ENCODE measurements around the gene CFAP20DC.
"Not testable (repeated sequence)": the region's sequence is repeated elsewhere in the genome, so short reads cannot be mapped to it uniquely, and the experiment has no call there.

Gene CFAP20DC

GRCh38 chr3:59016930-59017616 is 32.8 kb downstream of the CFAP20DC start:
- no peak for DNase-seq

- no peak for DNase-seq
Observed at GRCh38 chr3:59013611-59014010, 36.2 kb downstream of the CFAP20DC start.

GRCh38 chr3:59006634-59007517 is 42.9 kb downstream of the CFAP20DC start:
- DNase-seq = no peak

GRCh38 chr3:59001675-59002074 is 48.1 kb downstream of the CFAP20DC start:
- no peak for DNase-seq

DNA sequence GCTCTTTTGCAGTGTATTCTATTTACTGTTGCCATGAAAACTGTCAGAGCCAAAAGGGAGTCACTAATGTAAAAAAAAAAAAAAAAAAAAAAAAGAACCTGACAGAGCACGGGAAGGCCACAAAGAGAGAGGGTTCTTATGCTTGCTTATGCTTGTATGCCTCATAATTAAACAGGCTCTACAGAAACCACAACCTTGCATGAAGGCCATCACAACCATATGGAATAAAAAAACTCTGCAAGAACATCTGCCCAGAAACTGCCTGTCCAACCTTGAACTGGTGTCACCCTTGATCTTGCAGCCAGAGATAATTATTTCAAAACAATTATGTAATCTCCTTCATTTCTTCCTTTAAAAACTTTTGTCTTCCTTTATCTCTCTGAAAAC is 50.1 kb downstream of the CFAP20DC start:
- no peak for DNase-seq

DNA sequence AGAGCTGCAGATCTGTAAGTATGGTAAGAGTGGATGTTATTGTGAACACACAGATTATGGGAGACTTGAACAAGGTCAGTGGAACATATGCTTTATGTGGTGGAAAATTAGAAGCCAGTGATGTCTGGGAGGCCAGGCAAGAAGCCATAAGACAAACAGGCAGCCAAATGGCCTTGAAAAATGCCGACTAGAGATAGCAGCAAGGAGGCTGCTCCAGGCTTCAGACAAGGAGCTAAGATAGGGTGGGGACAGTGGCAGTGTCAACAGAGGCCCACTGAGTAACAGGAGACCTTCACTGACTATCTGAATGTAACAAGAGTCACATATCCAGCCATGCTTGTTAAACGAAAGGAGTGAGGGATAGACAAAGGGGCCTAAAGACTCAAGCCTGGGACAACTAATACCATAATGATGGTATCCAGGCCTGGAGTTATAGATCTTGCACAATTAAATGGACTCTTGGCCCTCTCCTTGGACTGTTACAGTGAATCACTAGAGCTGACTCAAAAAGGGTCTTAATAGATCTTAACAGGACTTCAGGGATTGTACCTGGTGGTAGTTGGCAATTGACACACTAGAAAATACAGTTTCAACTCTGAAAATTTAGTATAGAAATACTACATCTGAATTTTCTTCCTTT is 50.6 kb downstream of the CFAP20DC start:
- no peak for DNase-seq

- no peak for DNase-seq
Observed at GRCh38 chr3:58998476-58999117, 51.2 kb downstream of the CFAP20DC start.

- DNase-seq = no peak
Observed at GRCh38 chr3:58996730-58997129, 53.1 kb downstream of the CFAP20DC start.

DNA sequence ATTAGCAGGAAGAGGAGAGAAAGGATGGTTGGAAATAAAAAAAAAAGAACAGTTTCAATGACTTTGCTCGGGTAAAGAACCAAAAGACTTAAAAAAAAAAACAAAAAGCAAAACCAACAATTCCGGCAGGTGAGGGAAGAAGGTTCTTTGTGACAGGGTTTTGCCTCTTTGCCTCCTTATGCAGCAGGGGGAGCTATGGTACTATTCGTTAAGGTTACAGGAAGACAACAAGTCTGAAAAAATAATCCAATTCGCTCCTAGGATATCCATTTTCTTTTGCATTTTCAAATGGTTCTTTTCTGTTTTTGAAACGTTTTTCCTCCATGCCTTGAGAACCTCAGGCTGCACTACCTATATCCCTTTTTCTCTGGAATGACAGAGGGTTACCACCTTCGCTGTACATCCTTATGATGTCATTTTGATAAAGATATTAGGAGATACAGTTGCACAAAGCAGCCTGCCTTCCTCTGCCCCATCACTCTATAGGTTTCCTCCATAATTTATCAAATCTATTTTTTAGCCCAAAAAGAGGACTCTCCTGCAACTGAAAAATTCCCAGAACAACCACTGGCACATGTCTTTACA is 55.0 kb downstream of the CFAP20DC start:
- DNase-seq = no peak

DNA sequence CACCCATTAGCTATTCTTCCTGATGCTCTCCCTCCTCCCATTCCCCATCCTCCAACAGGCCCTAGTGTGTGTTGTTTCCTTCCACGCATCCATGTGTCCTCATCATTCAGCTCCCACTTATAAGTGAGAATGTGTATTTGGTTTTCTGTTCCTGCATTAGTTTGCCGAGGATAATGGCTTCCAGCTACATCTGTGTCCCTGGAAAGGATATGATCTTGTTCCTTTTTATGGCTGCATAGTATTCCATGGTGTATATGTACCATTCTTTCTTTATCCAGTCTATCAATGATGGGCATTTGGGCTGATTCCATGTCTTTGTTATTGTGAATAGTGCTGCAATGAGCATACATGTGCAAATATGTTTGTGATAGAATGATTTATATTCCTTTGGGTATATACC is 56.3 kb downstream of the CFAP20DC start:
- no peak for DNase-seq

DNA sequence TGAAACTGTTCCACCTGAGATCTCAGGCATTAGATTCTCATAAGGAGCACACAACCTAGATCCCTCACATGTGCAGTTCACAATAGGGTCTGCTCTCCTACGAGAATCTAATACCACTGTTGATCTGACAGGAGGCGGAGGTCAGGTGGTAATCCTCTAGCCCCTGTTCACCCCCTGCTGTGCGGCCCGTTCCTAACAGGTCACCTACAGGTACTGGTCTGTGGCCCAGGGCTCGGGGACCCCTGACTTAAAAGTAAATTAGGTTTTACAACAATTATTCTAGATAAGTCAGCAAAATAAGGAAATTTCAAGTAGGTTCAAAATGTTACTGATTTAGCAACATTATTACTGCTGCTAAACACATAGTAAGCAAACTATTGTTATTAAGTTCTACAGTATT is 58.2 kb downstream of the CFAP20DC start:
- DNase-seq = no peak

DNA sequence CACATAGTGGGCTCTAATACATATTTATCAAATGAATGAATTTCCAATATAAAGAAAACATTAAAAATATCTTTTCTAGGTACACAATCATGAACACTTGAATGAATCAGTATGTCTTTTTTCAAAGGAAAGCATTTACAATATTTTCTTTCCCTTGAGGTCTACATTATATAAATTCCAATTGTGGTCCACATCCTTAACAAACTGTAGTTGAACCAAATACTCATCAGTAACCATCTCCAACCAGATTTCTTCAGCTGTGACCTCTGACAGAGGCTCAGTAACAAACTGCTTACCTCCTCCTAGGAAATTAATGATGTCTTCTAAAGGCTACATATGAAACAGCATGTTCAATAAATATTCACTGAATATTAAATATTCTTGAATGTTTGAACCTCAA is 58.8 kb downstream of the CFAP20DC start:
- DNase-seq = no peak

DNA sequence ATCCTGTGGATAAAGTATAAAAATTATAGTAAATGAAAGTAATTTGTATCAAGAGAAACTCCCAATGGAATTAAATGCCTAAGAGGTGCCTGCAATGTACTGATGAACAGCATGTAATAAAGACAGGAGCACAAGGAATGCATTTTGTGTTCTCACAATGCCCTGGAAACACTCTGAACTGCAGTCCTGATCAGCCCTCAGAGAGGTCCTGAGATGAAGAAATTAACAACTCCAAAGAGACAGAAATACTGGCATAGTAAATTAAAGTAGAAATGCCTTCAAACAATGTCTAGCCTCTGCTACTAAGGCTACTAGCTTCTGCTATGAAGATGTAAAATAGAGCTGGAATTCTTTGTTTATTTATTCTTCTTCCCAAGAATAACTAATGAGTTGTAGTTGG is 59.9 kb downstream of the CFAP20DC start:
- DNase-seq = no peak

DNA sequence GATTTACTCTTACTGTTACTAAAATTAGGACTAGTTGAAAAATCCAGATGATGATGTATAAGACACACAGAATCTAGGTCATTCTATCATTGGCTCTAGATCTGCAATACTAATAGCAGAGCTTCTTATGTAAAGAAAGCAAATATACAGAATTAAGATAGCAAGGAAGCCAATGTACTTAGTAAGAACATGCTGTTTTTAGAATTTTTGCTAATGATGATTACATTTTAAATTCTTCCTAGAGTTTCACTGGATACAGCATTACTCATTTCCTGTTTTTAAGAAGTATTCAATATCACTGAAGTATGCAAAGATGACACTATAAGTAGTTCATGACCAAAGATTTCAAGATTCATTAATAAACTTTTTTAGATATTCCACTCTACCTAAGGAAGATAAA is 60.7 kb downstream of the CFAP20DC start:
- no peak for DNase-seq

DNA sequence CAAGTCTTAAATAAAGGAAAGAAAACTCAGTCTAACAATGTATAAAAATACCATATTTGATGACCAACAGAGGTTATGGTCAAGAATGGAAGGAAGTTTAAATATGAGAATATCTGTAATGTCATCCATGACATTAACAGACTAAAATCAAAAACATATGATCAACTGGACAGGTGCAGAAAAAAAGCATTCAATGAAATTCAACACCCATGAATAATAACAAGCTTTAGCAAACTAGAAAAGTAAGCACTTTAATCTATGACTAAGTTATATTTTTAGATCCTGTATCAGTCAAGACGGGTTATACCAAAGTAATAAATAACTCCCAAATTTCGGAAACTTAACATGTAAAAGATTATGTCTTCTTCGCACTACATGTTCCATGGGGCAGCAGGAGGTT is 61.8 kb downstream of the CFAP20DC start:
- no peak for DNase-seq

DNA sequence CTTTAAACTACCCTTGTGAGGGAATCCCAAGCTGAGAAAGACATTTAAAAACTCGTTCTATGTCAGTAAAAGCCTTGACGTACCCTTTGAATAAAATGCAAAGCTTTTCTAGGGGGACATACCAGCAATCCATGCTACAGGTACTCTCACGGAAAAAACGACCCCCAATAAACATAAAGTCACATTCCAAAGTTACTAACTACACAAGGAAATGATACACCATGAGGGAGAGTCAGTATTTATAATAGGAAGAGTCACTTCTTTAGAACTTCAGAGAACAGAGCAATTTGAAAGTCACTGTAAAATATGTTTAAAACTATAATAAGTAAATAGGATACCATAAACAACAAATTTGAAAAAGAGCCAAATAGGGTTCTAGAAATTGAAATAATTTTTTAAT is 63.2 kb downstream of the CFAP20DC start:
- no peak for DNase-seq

- no peak for DNase-seq
Observed at GRCh38 chr3:58979840-58980239, 70.0 kb downstream of the CFAP20DC start.

DNA sequence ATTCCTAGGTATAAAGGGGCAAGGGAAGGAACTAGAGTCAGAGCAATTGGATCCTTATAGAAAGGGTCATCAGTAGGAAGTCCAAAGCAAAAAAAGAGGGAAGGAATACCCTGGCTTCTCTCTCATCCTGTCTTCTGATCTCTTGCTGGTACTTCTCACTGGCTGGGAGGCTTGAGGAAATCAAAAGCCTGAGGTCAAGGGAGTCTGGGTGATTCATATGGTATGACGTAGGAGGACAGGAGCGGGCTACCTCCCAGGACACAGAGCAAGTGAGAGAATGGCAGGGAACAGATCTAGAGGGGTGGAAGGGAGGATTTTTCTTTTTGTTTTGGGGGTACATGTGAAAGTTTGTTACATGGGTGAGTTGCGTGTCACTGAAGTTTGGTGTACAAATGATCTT is 76.0 kb downstream of the CFAP20DC start:
- no peak for DNase-seq

DNA sequence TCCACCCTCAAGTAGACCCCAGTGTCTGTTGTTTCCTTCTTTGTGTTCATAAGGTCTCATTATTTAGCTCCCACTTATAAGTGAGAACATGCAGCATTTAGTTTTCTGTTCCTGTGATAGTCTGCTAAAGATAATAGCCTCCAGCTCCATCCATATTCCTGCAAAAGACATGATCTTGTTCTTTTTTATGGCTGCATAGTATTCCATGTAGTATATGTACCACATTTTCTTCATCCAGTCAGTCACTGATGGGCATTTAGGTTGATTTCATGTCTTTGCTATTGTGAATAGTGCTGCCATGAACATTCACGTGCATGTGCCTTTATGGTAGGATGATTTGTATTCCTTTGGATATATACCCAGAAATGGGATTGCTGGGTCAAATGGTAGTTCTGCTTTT is 82.0 kb downstream of the CFAP20DC start:
- DNase-seq = not testable (repeated sequence)

GRCh38 chr3:58965865-58966264 is 84.0 kb downstream of the CFAP20DC start:
- DNase-seq = no peak

- DNase-seq = no peak
Observed at GRCh38 chr3:58963928-58964503, 85.8 kb downstream of the CFAP20DC start.

- DNase-seq = no peak
Observed at GRCh38 chr3:58962816-58963215, 87.0 kb downstream of the CFAP20DC start.

Data from activated gamma-delta T cell (primary cell).